ENCODE measurements around the gene KCNAB3.

KCNAB3 gene

DNA sequence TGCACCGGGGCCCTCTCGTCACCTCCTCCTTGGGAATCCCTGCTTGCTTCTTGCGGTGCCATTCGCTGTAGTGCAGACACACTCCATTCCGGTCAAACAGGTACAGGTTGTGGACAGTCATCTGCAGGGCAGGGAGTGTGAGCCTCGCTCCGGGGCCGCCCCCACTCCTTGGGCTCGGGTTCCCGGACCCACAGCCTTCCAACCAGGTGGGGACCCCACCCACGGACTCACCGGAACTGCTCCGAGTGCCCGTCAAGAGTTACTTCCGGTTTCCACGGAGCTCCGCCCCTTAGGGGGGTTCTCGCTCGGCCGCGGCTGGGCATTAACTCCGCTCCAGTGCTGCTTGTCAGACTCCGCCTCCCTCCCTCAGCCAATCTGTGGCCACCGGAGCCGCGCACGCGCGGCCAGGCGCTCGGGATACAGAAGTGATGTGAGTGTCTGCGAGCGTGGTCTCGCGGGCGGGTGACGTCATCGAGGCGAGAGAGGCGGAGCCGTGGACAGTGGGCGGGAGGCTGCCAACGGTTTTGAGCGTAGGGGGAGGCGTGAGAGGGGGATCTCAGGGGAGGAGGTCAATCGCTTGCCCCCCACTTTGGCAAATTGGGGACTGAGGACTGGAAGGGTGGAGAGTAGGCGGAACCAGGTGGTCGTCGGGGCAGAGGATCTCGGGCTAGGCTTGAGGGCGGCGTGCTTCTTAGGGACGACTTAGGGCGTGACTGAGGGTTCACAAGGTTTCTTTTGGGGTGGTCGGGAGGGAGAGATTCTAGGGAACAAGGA is 2.2 kb upstream of the KCNAB3 start, which contains the start of the genes CNTROB and TRAPPC1:
CNTROB (plus strand) TSS at position 498 of the 774 bp plus-strand sequence. CDS start 874 bp downstream, outside the sequence.
TRAPPC1 (minus strand) TSS at position 238 of the 774 bp plus-strand sequence; CDS start at position 121, 117 bp downstream.
- H3K9ac ChIP-seq, result peak within 1 kb of the TSS; percentile 83 to 94 (median 90)

DNA sequence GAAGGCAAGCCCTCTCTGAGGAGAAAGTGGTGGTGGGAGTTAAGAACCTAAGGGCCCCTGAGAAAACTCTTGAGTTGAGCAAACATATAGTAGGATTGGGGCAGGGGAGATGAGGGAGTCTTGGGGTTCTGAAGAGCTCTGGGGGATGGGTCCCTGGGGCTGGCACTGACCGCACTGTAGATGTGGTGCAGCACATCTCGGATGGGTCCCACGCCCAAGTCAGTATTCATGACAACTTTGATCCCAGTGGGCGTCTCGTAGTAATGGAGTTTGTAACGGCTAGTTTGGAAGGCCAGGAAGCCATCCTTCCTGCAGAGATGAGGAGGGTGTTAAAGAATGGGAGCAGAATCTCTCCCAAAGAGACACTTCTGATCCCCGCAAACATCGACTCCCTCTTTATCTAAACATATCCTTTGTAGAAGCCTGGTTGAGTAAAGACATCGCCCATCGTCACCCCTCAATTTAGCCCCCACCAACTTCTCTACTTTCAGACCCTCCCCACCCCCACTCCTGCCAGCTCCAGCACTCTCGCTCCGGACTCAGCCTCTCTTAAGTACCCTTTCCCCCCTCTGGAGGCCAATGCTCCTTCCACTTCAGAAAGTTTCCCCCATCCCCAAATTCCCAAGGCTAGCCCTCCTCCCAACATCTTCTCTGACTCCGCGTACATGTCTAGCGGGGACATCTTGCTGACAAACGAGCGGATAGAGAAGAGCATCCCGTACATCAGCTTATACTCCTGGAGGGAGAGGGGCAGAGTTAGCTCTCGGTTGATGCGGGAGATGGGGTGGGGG is 1.4 kb upstream of the KCNAB3 start:
- peaks cover 14 to 27% (median 20%) of the 10 kb centered on the region in 11 experiments for H3K36me3 ChIP-seq
- H4K20me1 ChIP-seq, result peaks cover 0 to 7% (median 0%) of the 10 kb centered on the region in 11 experiments; a peak in 2 of 22 replicates
- H3K4me1 ChIP-seq, result peaks cover 35 to 59% (median 51%) of the 10 kb centered on the region in 10 experiments
- H3K27ac ChIP-seq, result peak overlapping the region; percentile 73 to 95 (median 89)
- no peaks in the 10 kb centered on the region for H3K9me3 ChIP-seq (replicated peaks in 1 of 11)
- no peak for TF ChIP-seq Cebpa-rat (IDR thresholded peaks at IDR 0.05)
- peak overlapping the region; percentile 88 to 96 (median 92) for H3K4me2 ChIP-seq
- H3K27me3 ChIP-seq, result no peaks in the 10 kb centered on the region
- peak overlapping the region; percentile 83 to 94 (median 90) for H3K9ac ChIP-seq
- H3K4me3 ChIP-seq, result peak overlapping the region; percentile 70 to 96 (median 90)

More for the DNA sequence above, 2.2 kb upstream of the KCNAB3 start, which contains the start of the genes CNTROB and TRAPPC1:
- Histone ChIP-seq H3K4me1 (peaks cover 35 to 59% (median 51%) of the 10 kb centered on the region in 10 experiments), H4K20me1 (peaks cover 0 to 7% (median 0%) of the 10 kb centered on the region in 11 experiments; a peak in 2 of 22 replicates), H3K4me2 (peak within 1 kb of the TSS; percentile 88 to 99 (median 96)), H3K4me3 (peak within 1 kb of the TSS; percentile 70 to 96 (median 90)), H3K9me3 (replicated peaks in 1 of 11) (no peaks in the 10 kb centered on the region), H3K27ac (peak within 1 kb of the TSS; percentile 73 to 95 (median 89)), H3K36me3 (peaks cover 22 to 36% (median 28%) of the 10 kb centered on the region in 11 experiments), H3K27me3 (no peaks in the 10 kb centered on the region)
- TF ChIP-seq Cebpa-rat (IDR thresholded peaks at IDR 0.05), result no peak

DNA sequence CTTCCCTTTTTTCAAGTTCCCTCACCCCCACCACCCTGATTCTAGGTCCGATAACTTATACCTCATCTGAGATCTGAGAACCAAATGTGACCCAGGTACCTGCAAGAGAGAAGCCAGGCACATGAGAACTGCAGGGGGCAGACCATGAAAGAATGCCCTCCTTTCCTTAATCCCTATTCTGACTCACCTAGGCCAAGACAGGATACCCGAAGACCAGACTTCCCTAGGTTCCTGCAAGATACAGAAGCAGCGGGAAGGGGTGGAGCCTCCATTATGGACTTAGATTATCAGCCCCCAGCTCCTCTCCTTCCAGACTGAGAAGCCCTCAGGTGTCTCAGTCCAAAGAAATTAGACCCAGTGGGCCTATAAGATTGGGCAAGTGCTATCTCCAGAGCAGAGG is 2.1 kb downstream of the KCNAB3 start:
- TF ChIP-seq Cebpa-rat (IDR thresholded peaks at IDR 0.05), result no peak
- Histone ChIP-seq H3K9me3 (replicated peaks in 1 of 11) (no peaks in the 10 kb centered on the region), H3K27me3 (no peaks in the 10 kb centered on the region), H4K20me1 (peaks cover 0 to 7% (median 0%) of the 10 kb centered on the region in 11 experiments; a peak in 1 of 22 replicates), H3K9ac (no peak overlapping the region), H3K4me1 (peaks cover 28 to 50% (median 42%) of the 10 kb centered on the region in 10 experiments), H3K4me3 (no peak overlapping the region), H3K36me3 (peaks cover 0 to 7% (median 0%) of the 10 kb centered on the region in 11 experiments; a peak in 4 of 22 replicates), H3K27ac (no peak overlapping the region), H3K4me2 (no peak overlapping the region)

DNA sequence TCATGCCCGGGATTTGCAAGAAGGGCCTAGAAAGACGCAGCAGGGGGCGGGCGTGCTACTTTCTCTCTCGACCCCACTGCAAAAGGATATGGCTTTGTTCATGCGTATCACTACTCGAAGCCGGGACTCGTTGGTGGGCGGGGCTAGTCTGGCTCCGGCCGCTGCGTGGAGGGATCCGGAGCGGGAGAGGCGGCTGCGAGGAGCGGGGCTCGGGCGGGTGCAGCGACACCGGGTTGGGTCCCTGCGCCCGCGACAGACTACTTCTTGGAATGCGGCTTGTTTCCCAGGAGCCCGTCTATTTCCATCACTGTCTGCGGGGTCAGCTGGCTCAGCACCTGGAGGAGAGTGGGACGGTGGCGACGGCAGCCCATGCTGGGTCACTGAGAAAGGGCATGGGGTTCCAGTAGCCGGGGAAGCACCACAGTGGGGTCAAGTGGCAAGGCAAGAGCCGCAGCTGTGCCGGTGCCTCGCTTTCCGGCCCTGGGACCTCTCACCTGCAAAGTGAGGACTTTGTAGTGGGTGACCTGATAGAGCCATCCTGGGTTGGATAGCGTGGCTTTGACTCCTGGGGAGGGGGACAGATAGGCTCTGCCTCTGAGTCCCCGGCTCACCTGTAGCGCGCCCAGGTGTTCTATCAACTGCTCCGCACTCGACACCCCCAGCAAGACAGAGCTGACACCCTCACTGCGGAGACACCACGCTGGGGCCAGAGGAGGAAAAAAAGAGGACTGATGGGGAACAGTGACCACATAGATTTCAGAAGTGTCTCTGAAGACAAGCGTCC is 6.6 kb downstream of the KCNAB3 start:
- Histone ChIP-seq H3K4me1 (peaks cover 19 to 47% (median 41%) of the 10 kb centered on the region in 10 experiments), H3K27ac (peak overlapping the region; percentile 48 to 76 (median 61); a peak in 20 of 22 replicates), H3K27me3 (no peaks in the 10 kb centered on the region), H3K9me3 (replicated peaks in 1 of 11) (no peaks in the 10 kb centered on the region), H3K4me2 (peak overlapping the region; percentile 81 to 98 (median 95)), H3K4me3 (peak overlapping the region; percentile 43 to 65 (median 52); a peak in 19 of 20 replicates), H3K36me3 (no peaks in the 10 kb centered on the region; a peak in 2 of 22 replicates), H3K9ac (peak overlapping the region; percentile 51 to 77 (median 68)), H4K20me1 (no peaks in the 10 kb centered on the region)
- TF ChIP-seq Cebpa-rat (IDR thresholded peaks at IDR 0.05), result no peak

DNA sequence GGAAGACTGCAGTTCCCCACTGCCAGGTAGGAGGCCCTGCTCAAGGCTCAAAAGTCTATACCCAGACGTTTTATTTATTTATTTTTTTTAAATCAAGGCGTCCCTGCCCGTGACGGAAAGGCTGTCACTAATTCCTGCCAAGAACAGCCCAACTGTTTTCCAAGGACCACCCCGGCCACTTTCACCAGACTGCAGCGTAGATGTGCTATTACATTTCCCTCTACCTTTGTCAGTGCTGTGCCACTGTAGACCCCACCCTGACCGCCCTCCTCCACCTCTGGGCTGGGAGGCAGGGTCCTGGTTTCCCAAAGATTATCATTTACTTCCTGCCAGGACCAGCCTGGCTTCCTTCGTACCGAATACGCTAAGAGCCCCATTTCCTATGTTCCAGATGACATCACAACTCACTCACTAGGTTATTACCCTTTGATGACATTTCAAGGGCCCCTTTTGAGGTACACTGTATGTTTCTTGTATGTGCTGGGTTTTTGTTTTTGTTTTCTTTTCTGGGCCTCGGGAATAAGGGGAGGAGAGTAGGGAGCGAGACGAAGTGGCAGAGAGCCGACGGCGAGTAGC is 7.3 kb downstream of the KCNAB3 start:
- Histone ChIP-seq H3K27ac (peak overlapping the region; percentile 48 to 76 (median 61); a peak in 20 of 22 replicates), H3K36me3 (no peaks in the 10 kb centered on the region; a peak in 2 of 22 replicates), H3K4me1 (peaks cover 19 to 47% (median 41%) of the 10 kb centered on the region in 10 experiments), H3K9ac (peak overlapping the region; percentile 51 to 77 (median 68)), H4K20me1 (no peaks in the 10 kb centered on the region), H3K4me3 (peak overlapping the region; percentile 43 to 65 (median 52); a peak in 18 of 20 replicates), H3K27me3 (no peaks in the 10 kb centered on the region), H3K9me3 (replicated peaks in 1 of 11) (no peaks in the 10 kb centered on the region), H3K4me2 (peak overlapping the region; percentile 81 to 98 (median 95))
- TF ChIP-seq Cebpa-rat (IDR thresholded peaks at IDR 0.05), result no peak

DNA sequence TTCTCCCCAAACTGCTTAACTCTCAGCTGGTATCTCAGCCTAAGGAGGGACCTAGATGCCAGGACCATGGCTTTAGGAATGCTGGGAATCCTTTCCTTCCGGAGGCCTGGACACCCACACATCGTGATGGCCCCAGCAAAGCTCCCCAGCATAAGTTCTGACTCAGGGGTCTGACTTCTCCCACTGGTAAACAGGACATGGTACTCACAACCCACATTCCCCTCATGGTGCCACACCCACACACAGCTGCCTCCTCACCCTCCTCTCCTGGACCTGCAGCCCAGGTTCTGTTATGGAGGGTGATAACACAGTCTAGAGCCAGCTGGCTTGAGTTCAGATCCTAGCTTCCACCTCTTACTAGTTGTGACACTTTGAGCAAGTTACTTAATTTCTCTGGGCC is 12.8 kb downstream of the KCNAB3 start:
- Histone ChIP-seq H3K27me3 (no peaks in the 10 kb centered on the region), H3K4me2 (peak overlapping the region; percentile 85 to 99 (median 93)), H3K9ac (peak overlapping the region in 5 of 11 experiments; percentile 71 to 80 (median 75); a peak in 5 of 22 replicates), H3K9me3 (replicated peaks in 1 of 11) (peaks cover 0 to 6% (median 0%) of the 10 kb centered on the region in 11 experiments; a peak in 4 of 22 replicates), H3K4me1 (peaks cover 40 to 69% (median 54%) of the 10 kb centered on the region in 10 experiments), H3K4me3 (no peak overlapping the region), H4K20me1 (peaks cover 0 to 9% (median 6%) of the 10 kb centered on the region in 11 experiments; a peak in 10 of 22 replicates), H3K36me3 (peaks cover 6 to 20% (median 13%) of the 10 kb centered on the region in 11 experiments), H3K27ac (peak overlapping the region in 4 of 11 experiments; percentile 78 to 84 (median 80); a peak in 7 of 22 replicates)
- no peak for TF ChIP-seq Cebpa-rat (IDR thresholded peaks at IDR 0.05)

DNA sequence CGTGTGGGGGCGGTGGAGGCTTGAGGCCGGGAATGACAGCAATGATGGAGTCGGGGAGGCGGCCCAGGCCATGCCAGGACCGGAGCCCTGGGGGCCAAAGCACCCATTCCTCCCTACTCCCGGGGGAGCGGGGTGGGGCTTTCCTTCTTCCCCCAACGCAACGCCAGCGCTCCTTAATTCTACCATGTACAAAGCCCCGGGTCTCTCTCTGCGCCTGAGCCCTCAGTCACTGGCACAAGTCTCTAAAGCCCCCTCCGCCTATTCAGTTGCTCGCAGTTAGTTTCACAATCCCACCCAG is 13.3 kb downstream of the KCNAB3 start:
- Histone ChIP-seq H3K27me3 (no peaks in the 10 kb centered on the region), H3K4me3 (peak overlapping the region; percentile 58 to 72 (median 64)), H3K9me3 (replicated peaks in 1 of 11) (peaks cover 0 to 6% (median 0%) of the 10 kb centered on the region in 11 experiments; a peak in 4 of 22 replicates), H4K20me1 (peaks cover 0 to 14% (median 10%) of the 10 kb centered on the region in 11 experiments; a peak in 11 of 22 replicates), H3K4me2 (peak overlapping the region; percentile 85 to 99 (median 93)), H3K27ac (peak overlapping the region; percentile 55 to 85 (median 80); a peak in 21 of 22 replicates), H3K9ac (peak overlapping the region; percentile 61 to 80 (median 75); a peak in 21 of 22 replicates), H3K36me3 (peaks cover 11 to 25% (median 17%) of the 10 kb centered on the region in 11 experiments), H3K4me1 (peaks cover 45 to 74% (median 59%) of the 10 kb centered on the region in 10 experiments)
- TF ChIP-seq Cebpa-rat (IDR thresholded peaks at IDR 0.05), result no peak
